ENCODE measurements around the gene REM2. TPM values are rescaled to one million over a fixed set of nuclear protein-coding genes. Genes with fewer than 3 reads are reported as not detected.
"Not testable (repeated sequence)": the region's sequence is repeated elsewhere in the genome, so short reads cannot be mapped to it uniquely, and the experiment has no call there.

The REM2 gene
- total RNA-seq, 1 donor, result 0.43 TPM

DNA sequence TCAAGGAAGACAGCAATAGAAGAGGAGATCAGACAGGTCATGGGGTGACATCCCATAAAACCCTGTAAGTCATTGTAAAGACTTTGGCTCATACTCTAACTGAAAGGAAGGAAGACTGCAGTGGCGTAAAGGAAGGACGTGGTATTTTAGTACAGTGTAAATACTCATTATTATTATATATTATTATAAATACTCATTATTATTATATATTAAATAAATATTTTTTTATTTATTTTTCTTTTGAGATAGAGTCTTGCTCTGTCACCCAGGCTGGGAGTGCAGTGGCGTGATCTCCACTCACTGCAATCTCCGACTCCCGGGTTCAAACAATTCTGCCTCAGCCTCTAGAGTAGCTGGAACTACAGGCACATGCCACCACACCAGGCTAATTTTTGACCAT, 26.6 kb upstream of the REM2 start:
- H3K4me3 ChIP-seq (ENCODE audit: low read depth, low read length), result no peak overlapping the region
- DNase-seq (ENCODE audit: low read depth), result no peak
- TF ChIP-seq, protein P1, sequence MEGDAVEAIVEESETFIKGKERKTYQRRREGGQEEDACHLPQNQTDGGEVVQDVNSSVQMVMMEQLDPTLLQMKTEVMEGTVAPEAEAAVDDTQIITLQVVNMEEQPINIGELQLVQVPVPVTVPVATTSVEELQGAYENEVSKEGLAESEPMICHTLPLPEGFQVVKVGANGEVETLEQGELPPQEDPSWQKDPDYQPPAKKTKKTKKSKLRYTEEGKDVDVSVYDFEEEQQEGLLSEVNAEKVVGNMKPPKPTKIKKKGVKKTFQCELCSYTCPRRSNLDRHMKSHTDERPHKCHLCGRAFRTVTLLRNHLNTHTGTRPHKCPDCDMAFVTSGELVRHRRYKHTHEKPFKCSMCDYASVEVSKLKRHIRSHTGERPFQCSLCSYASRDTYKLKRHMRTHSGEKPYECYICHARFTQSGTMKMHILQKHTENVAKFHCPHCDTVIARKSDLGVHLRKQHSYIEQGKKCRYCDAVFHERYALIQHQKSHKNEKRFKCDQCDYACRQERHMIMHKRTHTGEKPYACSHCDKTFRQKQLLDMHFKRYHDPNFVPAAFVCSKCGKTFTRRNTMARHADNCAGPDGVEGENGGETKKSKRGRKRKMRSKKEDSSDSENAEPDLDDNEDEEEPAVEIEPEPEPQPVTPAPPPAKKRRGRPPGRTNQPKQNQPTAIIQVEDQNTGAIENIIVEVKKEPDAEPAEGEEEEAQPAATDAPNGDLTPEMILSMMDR (IDR thresholded peaks at IDR 0.05; ENCODE audit: insufficient read depth, low read depth, low read length), result no peak

- not testable (repeated sequence) for DNase-seq (ENCODE audit: low read depth); H3K4me3 ChIP-seq (ENCODE audit: low read depth, low read length)
Measured at GRCh38 chr14:22860377-22860776, 22.6 kb upstream of the REM2 start.

DNA sequence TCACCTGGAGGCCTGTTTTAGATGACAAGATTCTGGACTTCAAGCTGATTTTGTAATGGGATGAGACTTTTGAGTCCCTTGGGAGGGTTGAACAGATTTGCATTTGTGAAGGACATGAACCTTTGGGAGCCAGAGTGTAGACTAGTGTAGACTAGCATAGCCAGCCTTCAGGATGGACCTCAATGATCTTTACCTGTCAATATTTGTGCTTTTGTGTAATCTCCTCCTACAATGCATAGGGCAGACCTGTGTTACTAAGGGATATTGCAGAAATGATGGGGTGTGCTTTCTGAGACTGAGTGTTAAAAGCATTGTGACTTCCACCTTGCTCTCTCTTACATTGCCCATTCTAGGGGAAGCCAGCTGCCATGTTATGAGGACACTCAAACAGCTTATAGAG, 21.4 kb upstream of the REM2 start:
- DNase-seq (ENCODE audit: low read depth), result no peak
- TF ChIP-seq, protein P1 (IDR thresholded peaks at IDR 0.05; ENCODE audit: insufficient read depth, low read depth, low read length), result no peak
- H3K4me3 ChIP-seq (ENCODE audit: low read depth, low read length), result no peak overlapping the region

GRCh38 chr14:22864979-22865378, 18.0 kb upstream of the REM2 start:
- DNase-seq (ENCODE audit: low read depth), result no peak
- H3K4me3 ChIP-seq (ENCODE audit: low read depth, low read length), result no peak overlapping the region
- TF ChIP-seq, protein P1 (IDR thresholded peaks at IDR 0.05; ENCODE audit: insufficient read depth, low read depth, low read length), result no peak

DNA sequence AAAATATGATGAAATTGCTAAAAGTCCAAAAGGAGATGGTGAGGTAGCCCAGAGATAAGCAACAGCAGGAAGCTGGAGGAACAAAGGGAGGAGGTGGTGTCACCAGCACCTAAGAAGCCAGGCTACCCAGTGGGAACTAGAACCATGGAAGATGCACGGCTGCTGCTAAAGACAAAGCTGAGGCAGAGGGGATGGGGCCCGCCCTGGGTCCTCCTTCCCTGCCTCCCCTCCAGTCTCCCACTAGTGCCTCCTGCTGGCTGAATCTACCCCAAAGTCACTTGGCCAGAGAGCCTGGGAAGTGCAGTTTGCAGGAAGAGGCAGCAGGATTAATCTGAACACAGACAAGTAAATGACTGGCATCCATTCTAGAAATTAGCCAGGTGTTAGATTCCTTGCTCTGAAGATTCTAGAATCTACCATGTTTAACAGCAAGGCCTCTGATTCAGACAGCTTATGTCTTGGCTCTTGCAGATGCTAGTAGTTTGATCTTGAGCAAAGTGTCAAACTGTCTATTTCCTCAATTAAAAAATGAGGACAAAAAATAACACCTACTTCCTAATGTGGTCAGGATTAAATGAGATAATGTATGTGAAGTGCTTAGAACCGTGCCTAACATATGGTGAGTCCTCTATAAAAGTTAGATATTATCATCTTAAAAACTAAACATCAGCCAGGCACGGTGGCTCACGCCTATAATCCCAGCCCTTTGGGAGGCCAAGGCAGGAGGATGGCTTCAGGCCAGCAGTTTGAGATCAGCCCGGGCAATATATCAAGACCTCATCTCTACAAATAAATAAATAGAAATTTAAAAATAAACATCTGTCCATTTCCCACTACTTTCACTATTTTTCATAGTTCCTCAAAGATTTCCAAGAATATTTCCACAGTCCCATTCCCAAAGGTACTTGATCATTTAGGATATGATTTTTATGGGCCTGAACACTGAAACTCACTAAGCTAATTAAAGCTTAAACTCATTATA, 17.3 kb upstream of the REM2 start:
- H3K4me3 ChIP-seq (ENCODE audit: low read depth, low read length), result no peak overlapping the region
- TF ChIP-seq, protein P1 (IDR thresholded peaks at IDR 0.05; ENCODE audit: insufficient read depth, low read depth, low read length), result peak; percentile 18
- peak; percentile 34 for DNase-seq (ENCODE audit: low read depth)

GRCh38 chr14:22866874-22867273, 16.1 kb upstream of the REM2 start:
- H3K4me3 ChIP-seq (ENCODE audit: low read depth, low read length), result no peak overlapping the region
- no peak for DNase-seq (ENCODE audit: low read depth)
- TF ChIP-seq, protein P1 (IDR thresholded peaks at IDR 0.05; ENCODE audit: insufficient read depth, low read depth, low read length), result no peak

GRCh38 chr14:22870811-22871223, 12.2 kb upstream of the REM2 start:
- peak overlapping the region; percentile 91 for H3K4me3 ChIP-seq (ENCODE audit: low read depth, low read length)
- no peak for DNase-seq (ENCODE audit: low read depth)
- TF ChIP-seq, protein P1 (IDR thresholded peaks at IDR 0.05; ENCODE audit: insufficient read depth, low read depth, low read length), result no peak

All from fibroblast of villous mesenchyme (primary cell).